ENCODE data around the gene AFAP1.

- TF ChIP-seq POLR2A (IDR thresholded peaks at IDR 0.05) (no peak), CTCF (IDR thresholded peaks at IDR 0.05) (no peak)
Observed at GRCh38 chr4:7801001-7801400, 138.7 kb downstream of the AFAP1 start.

All from esophagus squamous epithelium (tissue), 4 donors.